ENCODE measurements around the gene CCL11.

CCL11 gene

DNA sequence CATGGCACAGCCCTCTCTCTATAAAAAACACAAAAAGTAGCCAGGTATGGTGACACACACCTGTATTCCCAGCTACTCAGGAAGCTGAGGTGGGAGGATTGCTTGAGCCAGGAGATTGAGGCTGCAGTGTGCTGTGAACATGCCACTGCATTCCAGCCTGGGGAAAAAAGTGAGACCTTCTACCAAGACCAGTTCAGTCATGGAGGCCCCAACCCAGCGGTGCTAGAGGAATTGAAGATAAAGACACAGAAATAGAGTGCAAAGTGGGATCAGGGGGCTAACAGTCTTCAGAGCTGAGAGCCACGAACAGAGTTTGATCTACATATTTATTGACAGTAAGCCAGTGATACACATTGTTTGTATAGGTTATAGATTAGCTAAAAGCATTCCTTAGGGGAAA is 18.1 kb downstream of the CCL11 start:
- no peak for DNase-seq (ENCODE audit: extremely low read depth, low read depth)
- no peak overlapping the region for H3K4me3 ChIP-seq (replicated peaks; ENCODE audit: low read depth, low read length)
- TF ChIP-seq, protein P1, sequence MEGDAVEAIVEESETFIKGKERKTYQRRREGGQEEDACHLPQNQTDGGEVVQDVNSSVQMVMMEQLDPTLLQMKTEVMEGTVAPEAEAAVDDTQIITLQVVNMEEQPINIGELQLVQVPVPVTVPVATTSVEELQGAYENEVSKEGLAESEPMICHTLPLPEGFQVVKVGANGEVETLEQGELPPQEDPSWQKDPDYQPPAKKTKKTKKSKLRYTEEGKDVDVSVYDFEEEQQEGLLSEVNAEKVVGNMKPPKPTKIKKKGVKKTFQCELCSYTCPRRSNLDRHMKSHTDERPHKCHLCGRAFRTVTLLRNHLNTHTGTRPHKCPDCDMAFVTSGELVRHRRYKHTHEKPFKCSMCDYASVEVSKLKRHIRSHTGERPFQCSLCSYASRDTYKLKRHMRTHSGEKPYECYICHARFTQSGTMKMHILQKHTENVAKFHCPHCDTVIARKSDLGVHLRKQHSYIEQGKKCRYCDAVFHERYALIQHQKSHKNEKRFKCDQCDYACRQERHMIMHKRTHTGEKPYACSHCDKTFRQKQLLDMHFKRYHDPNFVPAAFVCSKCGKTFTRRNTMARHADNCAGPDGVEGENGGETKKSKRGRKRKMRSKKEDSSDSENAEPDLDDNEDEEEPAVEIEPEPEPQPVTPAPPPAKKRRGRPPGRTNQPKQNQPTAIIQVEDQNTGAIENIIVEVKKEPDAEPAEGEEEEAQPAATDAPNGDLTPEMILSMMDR (IDR thresholded peaks at IDR 0.05; ENCODE audit: low read depth, low read length, missing control alignments): no peak

DNA sequence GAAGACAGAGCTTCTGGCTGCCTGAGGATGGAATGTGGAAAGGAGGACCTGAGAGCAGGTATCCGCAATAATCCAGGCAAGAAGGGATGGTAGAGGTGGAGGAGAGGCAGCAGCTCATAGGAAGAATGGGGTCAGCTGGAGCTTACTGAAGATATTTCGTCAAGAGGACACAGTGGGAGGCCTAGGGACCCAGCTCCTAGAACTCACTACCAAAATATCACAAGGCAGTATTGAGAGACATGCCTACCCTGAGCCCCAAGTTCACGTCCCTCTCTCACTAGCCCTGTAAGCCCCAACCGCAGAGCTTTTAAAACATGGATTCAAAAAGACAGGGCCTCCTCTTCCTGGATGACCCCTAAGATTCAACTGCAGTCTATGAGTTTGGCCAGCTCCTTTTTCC is 19.5 kb downstream of the CCL11 start:
- DNase-seq (ENCODE audit: extremely low read depth, low read depth): no peak
- H3K4me3 ChIP-seq (replicated peaks; ENCODE audit: low read depth, low read length): no peak overlapping the region
- TF ChIP-seq, protein P1 (IDR thresholded peaks at IDR 0.05; ENCODE audit: low read depth, low read length, missing control alignments): no peak

DNA sequence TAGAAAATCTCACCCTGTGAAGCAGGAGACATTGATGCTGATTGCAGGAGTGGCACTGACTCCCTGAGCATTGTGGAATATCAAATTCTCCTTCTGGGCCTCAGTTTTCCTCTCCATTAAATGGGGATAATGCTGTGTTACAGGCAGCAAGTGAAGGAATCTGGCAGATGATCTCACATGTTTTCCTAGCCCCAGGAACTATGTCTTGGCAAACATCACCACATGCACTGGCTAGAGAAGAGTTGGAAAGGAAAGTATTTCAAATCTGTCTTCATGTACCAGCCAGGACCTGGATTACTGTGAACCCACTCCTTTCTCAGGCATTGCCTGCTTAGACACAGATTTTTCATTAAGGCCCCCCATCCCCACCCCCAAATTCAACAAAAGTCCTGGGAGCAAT is 20.1 kb downstream of the CCL11 start:
- no peak for DNase-seq (ENCODE audit: extremely low read depth, low read depth)
- TF ChIP-seq, protein P1 (IDR thresholded peaks at IDR 0.05; ENCODE audit: low read depth, low read length, missing control alignments): no peak

DNA sequence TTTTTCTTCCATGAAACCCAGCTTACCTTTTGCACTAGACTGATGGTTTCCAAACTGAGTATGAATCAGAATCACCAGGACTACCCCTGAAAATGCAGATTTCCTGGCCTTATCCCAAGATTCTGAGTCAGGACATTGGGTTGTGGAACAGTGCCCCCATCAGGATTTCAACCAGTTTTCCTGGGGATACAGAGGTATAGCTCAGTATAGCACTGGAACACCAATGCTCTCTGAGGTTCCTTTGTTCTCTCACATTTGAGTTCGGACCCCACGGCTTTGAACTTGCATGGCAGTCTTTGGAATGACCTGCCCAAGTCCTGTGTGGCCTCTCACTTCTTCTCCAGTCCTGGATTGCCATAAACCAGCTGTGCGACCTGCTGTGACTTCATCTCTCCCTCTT is 20.9 kb downstream of the CCL11 start:
- TF ChIP-seq, protein P1 (IDR thresholded peaks at IDR 0.05; ENCODE audit: low read depth, low read length, missing control alignments): peak; percentile 70
- H3K4me3 ChIP-seq (replicated peaks; ENCODE audit: low read depth, low read length): no peak overlapping the region

More for the DNA sequence above, 20.1 kb downstream of the CCL11 start:
- no peak overlapping the region for H3K4me3 ChIP-seq (replicated peaks; ENCODE audit: low read depth, low read length)

DNA sequence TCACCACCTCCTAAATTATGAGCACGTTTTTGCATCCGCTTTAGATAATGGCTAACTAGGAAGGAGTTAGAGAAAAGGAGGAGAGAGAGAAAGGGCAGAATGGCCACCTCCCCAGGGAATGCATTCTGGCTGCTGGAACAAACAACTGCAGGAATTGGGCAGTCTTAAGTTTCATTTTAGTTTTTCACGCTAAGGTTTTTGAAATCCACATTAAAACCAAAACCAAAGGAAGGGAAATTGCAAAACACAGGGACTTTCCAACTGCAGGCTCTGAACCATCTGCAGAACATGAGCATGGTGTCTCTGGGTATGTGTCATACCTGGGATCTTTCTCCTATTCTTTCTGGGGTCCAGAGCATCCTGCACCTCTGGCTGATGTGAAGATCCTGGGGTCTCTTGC is 21.6 kb downstream of the CCL11 start:
- TF ChIP-seq, protein P1 (IDR thresholded peaks at IDR 0.05; ENCODE audit: low read depth, low read length, missing control alignments): no peak
- DNase-seq (ENCODE audit: extremely low read depth, low read depth): no peak
- no peak overlapping the region for H3K4me3 ChIP-seq (replicated peaks; ENCODE audit: low read depth, low read length)

More for the DNA sequence above, 20.9 kb downstream of the CCL11 start:
- peak; percentile 76 for DNase-seq (ENCODE audit: extremely low read depth, low read depth)

DNA sequence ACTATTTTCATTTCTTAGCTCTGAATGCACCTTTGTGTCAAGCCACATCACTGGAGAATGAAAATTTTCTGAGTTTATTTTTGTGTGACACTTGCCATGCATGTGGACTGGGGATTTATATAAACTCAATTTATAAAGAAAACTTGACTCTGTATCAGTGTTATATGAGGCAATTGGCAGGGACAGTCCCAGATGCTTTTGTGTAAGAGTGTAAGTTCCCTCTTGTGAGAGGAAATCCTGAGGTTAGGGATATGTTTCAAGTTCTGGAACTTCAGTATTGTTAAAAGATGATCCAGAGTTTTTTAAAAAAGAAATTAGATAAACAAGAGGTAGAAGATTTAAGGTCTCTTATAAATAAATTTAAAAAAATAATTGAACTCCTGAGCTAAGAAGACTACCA is 22.8 kb downstream of the CCL11 start:
- H3K4me3 ChIP-seq (replicated peaks; ENCODE audit: low read depth, low read length): no peak overlapping the region
- no peak for DNase-seq (ENCODE audit: extremely low read depth, low read depth)
- TF ChIP-seq, protein P1 (IDR thresholded peaks at IDR 0.05; ENCODE audit: low read depth, low read length, missing control alignments): no peak

DNA sequence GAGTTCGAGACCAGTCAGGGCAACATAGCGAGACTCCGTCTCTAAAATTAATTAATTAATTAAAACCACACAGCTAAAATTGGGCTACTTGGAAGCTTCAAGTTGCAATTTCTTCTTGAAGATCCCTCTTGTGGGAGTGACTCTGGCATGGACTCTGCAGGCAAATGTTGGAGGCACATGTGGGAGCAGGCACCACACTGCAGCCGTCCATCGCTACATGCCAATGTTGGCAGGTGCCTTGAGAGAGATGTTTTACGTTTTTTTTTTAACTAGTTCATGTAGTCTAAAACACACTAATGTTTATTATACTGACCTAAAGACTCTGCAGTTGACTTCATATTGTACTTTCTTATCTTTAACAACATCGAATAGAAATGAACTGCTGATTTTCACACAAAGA is 25.7 kb downstream of the CCL11 start:
- no peak overlapping the region for H3K4me3 ChIP-seq (replicated peaks; ENCODE audit: low read depth, low read length)
- TF ChIP-seq, protein P1 (IDR thresholded peaks at IDR 0.05; ENCODE audit: low read depth, low read length, missing control alignments): no peak
- no peak for DNase-seq (ENCODE audit: extremely low read depth, low read depth)
